ENCODE data around the gene RCAN1. TPM values are rescaled to one million over a fixed set of nuclear protein-coding genes. Genes with fewer than 3 reads are reported as not detected.
A peak's percentile ranks its signal among the peaks of the same experiment; 100 is the strongest.

RCAN1 gene
- total RNA-seq, 5 donors from 2014 or later (not counting 1 experiment from before 2014, with no cell fraction given): 5.2 to 8.2 (median 5.8) TPM

- Mint-ChIP-seq H3K4me1 (peaks cover 0 to 3% (median 0%) of the 10 kb centered on the region in 3 donors), H3K9me3 (no peaks in the 10 kb centered on the region), H3K36me3 (no peaks in the 10 kb centered on the region), H3K4me3 (no peak overlapping the region), H3K27me3 (no peaks in the 10 kb centered on the region), H3K27ac (no peak overlapping the region)
- POLR2A ChIA-PET: no interaction called here
- H3K4me1 ChIP-seq (ENCODE audit: control insufficient read depth in 1 of 2, extremely low read depth in 1 of 2, insufficient read depth in 2 of 2, low read length in 2 of 2): no peaks in the 10 kb centered on the region
- H3K9me3 ChIP-seq: no peaks in the 10 kb centered on the region
- no peaks in the 10 kb centered on the region for H3K27me3 ChIP-seq (replicated peaks in 1 of 2; ENCODE audit: control insufficient read depth in 2 of 2, extremely low read depth in 1 of 2, insufficient read depth in 2 of 2, low read length in 1 of 2)
- WGBS (ENCODE audit: insufficient coverage): 100% methylated on average over 2 of the region's 2 CpGs
- H3K36me3 ChIP-seq (ENCODE audit: control insufficient read depth in 2 of 2, extremely low read depth in 1 of 2, insufficient read depth in 1 of 2, low read length in 1 of 2): no peaks in the 10 kb centered on the region
- H3K27ac ChIP-seq (ENCODE audit: low read length): no peak overlapping the region
- DNase-seq: no peak
- ATAC-seq (replicated peaks in 1 of 4): no peak
- CTCF ChIA-PET: no interaction called here
- no peak overlapping the region for H3K4me3 ChIP-seq (ENCODE audit: control insufficient read depth in 1 of 2, extremely low read depth in 1 of 2, low read length in 1 of 2)
These were observed 10.4 kb downstream of the RCAN1 start for GRCh38 chr21:34604556-34604955.

GRCh38 chr21:34603710-34604057, 11.2 kb downstream of the RCAN1 start:
- H3K36me3 ChIP-seq (ENCODE audit: control insufficient read depth in 2 of 2, extremely low read depth in 1 of 2, insufficient read depth in 1 of 2, low read length in 1 of 2): no peaks in the 10 kb centered on the region
- H3K9me3 Mint-ChIP-seq: no peaks in the 10 kb centered on the region
- no peak overlapping the region for H3K4me3 Mint-ChIP-seq
- no peaks in the 10 kb centered on the region for H3K9me3 ChIP-seq
- no peak for DNase-seq
- H3K4me1 Mint-ChIP-seq: peaks cover 0 to 3% (median 0%) of the 10 kb centered on the region in 3 donors
- H3K4me1 ChIP-seq (ENCODE audit: control insufficient read depth in 1 of 2, extremely low read depth in 1 of 2, insufficient read depth in 2 of 2, low read length in 2 of 2): no peaks in the 10 kb centered on the region
- ATAC-seq (replicated peaks in 1 of 4): no peak
- H3K27ac Mint-ChIP-seq: no peak overlapping the region
- no peak overlapping the region for H3K4me3 ChIP-seq (ENCODE audit: control insufficient read depth in 1 of 2, extremely low read depth in 1 of 2, low read length in 1 of 2)
- H3K27ac ChIP-seq (ENCODE audit: low read length): no peak overlapping the region
- no peaks in the 10 kb centered on the region for H3K27me3 Mint-ChIP-seq
- no peaks in the 10 kb centered on the region for H3K36me3 Mint-ChIP-seq
- POLR2A ChIA-PET: no interaction called here
- H3K27me3 ChIP-seq (replicated peaks in 1 of 2; ENCODE audit: control insufficient read depth in 2 of 2, extremely low read depth in 1 of 2, insufficient read depth in 2 of 2, low read length in 1 of 2): no peaks in the 10 kb centered on the region
- CTCF ChIA-PET: no interaction called here

GRCh38 chr21:34603002-34603709, 11.8 kb downstream of the RCAN1 start:
- POLR2A ChIA-PET: interaction anchor here in 1 of 2 donors (0.6 kb wide), 1 partner anchor 545 kb away, joined by 3 read pairs; no protein-coding TSS in a partner anchor
- H3K27me3 Mint-ChIP-seq: no peaks in the 10 kb centered on the region
- Histone ChIP-seq H3K27ac (ENCODE audit: low read length) (no peak overlapping the region), H3K36me3 (ENCODE audit: control insufficient read depth in 2 of 2, extremely low read depth in 1 of 2, insufficient read depth in 1 of 2, low read length in 1 of 2) (no peaks in the 10 kb centered on the region), H3K27me3 (replicated peaks in 1 of 2; ENCODE audit: control insufficient read depth in 2 of 2, extremely low read depth in 1 of 2, insufficient read depth in 2 of 2, low read length in 1 of 2) (no peaks in the 10 kb centered on the region), H3K9me3 (no peaks in the 10 kb centered on the region), H3K4me3 (ENCODE audit: control insufficient read depth in 1 of 2, extremely low read depth in 1 of 2, low read length in 1 of 2) (no peak overlapping the region), H3K4me1 (ENCODE audit: control insufficient read depth in 1 of 2, extremely low read depth in 1 of 2, insufficient read depth in 2 of 2, low read length in 2 of 2) (no peaks in the 10 kb centered on the region)
- H3K36me3 Mint-ChIP-seq: no peaks in the 10 kb centered on the region
- no peak overlapping the region for H3K27ac Mint-ChIP-seq
- CTCF ChIA-PET: interaction anchor here in 1 of 2 donors (1.1 to 1.8 kb wide), 3 partner anchors 85 to 241 kb away, joined by 3 to 4 read pairs (median 4); no protein-coding TSS in a partner anchor
- peak in 3 of 4 experiments; percentile 50 to 66 (median 65) for ATAC-seq (replicated peaks in 1 of 4)
- H3K4me1 Mint-ChIP-seq: peaks cover 0 to 4% (median 0%) of the 10 kb centered on the region in 3 donors
- H3K4me3 Mint-ChIP-seq: no peak overlapping the region
- 51% methylated on average over 13 of the region's 19 CpGs for WGBS (ENCODE audit: insufficient coverage)
- no peaks in the 10 kb centered on the region for H3K9me3 Mint-ChIP-seq
- peak in 33 of 35 experiments; percentile 3 to 61 (median 35) for DNase-seq

GRCh38 chr21:34602061-34602460, 12.9 kb downstream of the RCAN1 start:
- H3K27ac Mint-ChIP-seq: no peak overlapping the region
- H3K4me1 Mint-ChIP-seq: peaks cover 0 to 5% (median 0%) of the 10 kb centered on the region in 3 donors
- 94% methylated on average over 3 of the region's 4 CpGs for WGBS (ENCODE audit: insufficient coverage)
- Histone ChIP-seq H3K4me1 (ENCODE audit: control insufficient read depth in 1 of 2, extremely low read depth in 1 of 2, insufficient read depth in 2 of 2, low read length in 2 of 2) (no peaks in the 10 kb centered on the region), H3K9me3 (no peaks in the 10 kb centered on the region), H3K27me3 (replicated peaks in 1 of 2; ENCODE audit: control insufficient read depth in 2 of 2, extremely low read depth in 1 of 2, insufficient read depth in 2 of 2, low read length in 1 of 2) (no peaks in the 10 kb centered on the region), H3K27ac (ENCODE audit: low read length) (no peak overlapping the region), H3K36me3 (ENCODE audit: control insufficient read depth in 2 of 2, extremely low read depth in 1 of 2, insufficient read depth in 1 of 2, low read length in 1 of 2) (no peaks in the 10 kb centered on the region), H3K4me3 (ENCODE audit: control insufficient read depth in 1 of 2, extremely low read depth in 1 of 2, low read length in 1 of 2) (no peak overlapping the region)
- CTCF ChIA-PET: interaction anchor here in 1 of 2 donors (1.8 kb wide), 1 partner anchor 240 kb away, joined by 4 read pairs; no protein-coding TSS in a partner anchor
- H3K36me3 Mint-ChIP-seq: no peaks in the 10 kb centered on the region
- POLR2A ChIA-PET: no interaction called here
- no peak overlapping the region for H3K4me3 Mint-ChIP-seq
- ATAC-seq (replicated peaks in 1 of 4) (no peak), DNase-seq (no peak)
- no peaks in the 10 kb centered on the region for H3K27me3 Mint-ChIP-seq
- no peaks in the 10 kb centered on the region for H3K9me3 Mint-ChIP-seq

GRCh38 chr21:34599534-34600101, 15.3 kb downstream of the RCAN1 start:
- H3K27me3 ChIP-seq (replicated peaks in 1 of 2; ENCODE audit: control insufficient read depth in 2 of 2, extremely low read depth in 1 of 2, insufficient read depth in 2 of 2, low read length in 1 of 2): no peaks in the 10 kb centered on the region
- ChIA-PET CTCF (interaction anchor here in 1 of 2 donors (0.6 kb wide), 1 partner anchor 26 kb away, joined by 5 read pairs; no protein-coding TSS in a partner anchor), POLR2A (interaction anchor here in 1 of 2 donors (0.6 kb wide), 1 partner anchor 577 kb away, joined by 3 read pairs; no protein-coding TSS in a partner anchor)
- H3K4me1 Mint-ChIP-seq: peaks cover 0 to 5% (median 0%) of the 10 kb centered on the region in 3 donors
- no peaks in the 10 kb centered on the region for H3K36me3 Mint-ChIP-seq
- no peak for ATAC-seq (replicated peaks in 1 of 4)
- H3K27me3 Mint-ChIP-seq: no peaks in the 10 kb centered on the region
- H3K4me3 Mint-ChIP-seq: no peak overlapping the region
- 92% methylated on average over 2 of the region's 7 CpGs for WGBS (ENCODE audit: insufficient coverage)
- no peaks in the 10 kb centered on the region for H3K4me1 ChIP-seq (ENCODE audit: control insufficient read depth in 1 of 2, extremely low read depth in 1 of 2, insufficient read depth in 2 of 2, low read length in 2 of 2)
- no peaks in the 10 kb centered on the region for H3K36me3 ChIP-seq (ENCODE audit: control insufficient read depth in 2 of 2, extremely low read depth in 1 of 2, insufficient read depth in 1 of 2, low read length in 1 of 2)
- no peak for DNase-seq
- no peaks in the 10 kb centered on the region for H3K9me3 Mint-ChIP-seq
- H3K9me3 ChIP-seq: no peaks in the 10 kb centered on the region
- H3K27ac Mint-ChIP-seq: no peak overlapping the region
- H3K4me3 ChIP-seq (ENCODE audit: control insufficient read depth in 1 of 2, extremely low read depth in 1 of 2, low read length in 1 of 2): no peak overlapping the region
- no peak overlapping the region for H3K27ac ChIP-seq (ENCODE audit: low read length)

GRCh38 chr21:34598931-34599400, 15.9 kb downstream of the RCAN1 start:
- no peaks in the 10 kb centered on the region for H3K27me3 ChIP-seq (replicated peaks in 1 of 2; ENCODE audit: control insufficient read depth in 2 of 2, extremely low read depth in 1 of 2, insufficient read depth in 2 of 2, low read length in 1 of 2)
- ATAC-seq (replicated peaks in 1 of 4) (no peak), DNase-seq (no peak)
- Mint-ChIP-seq H3K9me3 (no peaks in the 10 kb centered on the region), H3K36me3 (peaks cover 3% of the 10 kb centered on the region), H3K27me3 (no peaks in the 10 kb centered on the region), H3K4me3 (no peak overlapping the region), H3K27ac (no peak overlapping the region), H3K4me1 (peaks cover 0 to 5% (median 0%) of the 10 kb centered on the region in 3 donors)
- ChIA-PET CTCF (no interaction called here), POLR2A (interaction anchor here in 1 of 2 donors (0.6 kb wide), 1 partner anchor 576 kb away, joined by 3 read pairs; no protein-coding TSS in a partner anchor)
- no peaks in the 10 kb centered on the region for H3K36me3 ChIP-seq (ENCODE audit: control insufficient read depth in 2 of 2, extremely low read depth in 1 of 2, insufficient read depth in 1 of 2, low read length in 1 of 2)
- 100% methylated on average over 1 of the region's 4 CpGs for WGBS (ENCODE audit: insufficient coverage)
- no peak overlapping the region for H3K27ac ChIP-seq (ENCODE audit: low read length)
- no peaks in the 10 kb centered on the region for H3K9me3 ChIP-seq
- no peak overlapping the region for H3K4me3 ChIP-seq (ENCODE audit: control insufficient read depth in 1 of 2, extremely low read depth in 1 of 2, low read length in 1 of 2)
- no peaks in the 10 kb centered on the region for H3K4me1 ChIP-seq (ENCODE audit: control insufficient read depth in 1 of 2, extremely low read depth in 1 of 2, insufficient read depth in 2 of 2, low read length in 2 of 2)
